HepG2 (cell line): Measurements from ENCODE around the gene FGF1. TPM values are rescaled to one million over a fixed set of nuclear protein-coding genes. Genes with fewer than 3 reads are reported as not detected.

ENCODE experiments used
- ATAC-seq: fragments of 200-7000 bp; cut with Tn5 transposase; 3 replicates; pipeline ENCODE4 v1.9.1; 2020; ENCODE audit warnings: mild to moderate bottlenecking, moderate library complexity
- BruUV-seq: library from RNA; stranded (reverse); fragments of 400-500 nt; replicated peaks from 2 replicates; lab custom pipeline; 2021; lab: Mats Ljungman, UMichigan
- CTCF ChIA-PET: fragments of 300-600 bp; formaldehyde crosslinking; extraction: SDS; loops from one replicate; lab custom pipeline; 2021; ENCODE audit warnings: low total read pairs, inconsistent platforms, low intra/inter-chr PET ratio; lab: Yijun Ruan, JAX
- POLR2A ChIA-PET: fragments of 350-600 bp; sonication (Branson Sonifier 250); formaldehyde crosslinking; loops from one replicate; lab custom pipeline; 2020; ENCODE audit warnings: antibody characterized with exemption, inconsistent platforms; lab: Yijun Ruan, JAX
- DNase-seq: peaks from one replicate; pipeline ENCODE4 v3.0.0-alpha.2; 2015; ENCODE audit warnings: low spot score
- FAIRE-seq: peaks from 3 replicates; lab custom pipeline; 2011; peaks lifted over from hg19 to GRCh38; lab: Jason Lieb, UNC
- H2AFZ ChIP-seq: one replicate; pipeline ENCODE4 v1.6.1; 2011; ENCODE audit warnings: low read length, inconsistent platforms
- H3K27ac ChIP-seq: fragments of 300-600 bp; 3 replicates; pipeline ENCODE4 v1.8.0; 2011; ENCODE audit warnings: mixed run types, mild to moderate bottlenecking, mixed read lengths, low read length, inconsistent platforms; ENCODE audit not compliant: insufficient read depth; ENCODE audit errors: extremely low read length
- H3K27me3 ChIP-seq, 2 experiments: fragments of 200-600 bp in 1 of 2; 2 replicates in 1 of 2; 3 replicates in 1 of 2; pipeline versions ENCODE4 v1.6.0 to v1.8.0; 2011; ENCODE audit warnings: low read length in 2 of 2, mild to moderate bottlenecking in 2 of 2, moderate library complexity in 2 of 2, inconsistent platforms in 1 of 2; ENCODE audit not compliant: insufficient read depth in 2 of 2, control insufficient read depth in 1 of 2
- H3K36me3 ChIP-seq, 2 experiments: fragments of 200-600 bp in 1 of 2; replicated peaks in 1 of 2; 2 replicates in 1 of 2; 3 replicates in 1 of 2; pipeline versions ENCODE4 v1.5.1 to v1.8.0; 2011; ENCODE audit warnings: low read length in 2 of 2, inconsistent platforms in 1 of 2; ENCODE audit not compliant: insufficient read depth in 2 of 2, control insufficient read depth in 1 of 2
- H3K4me1 ChIP-seq: 2 replicates; pipeline ENCODE4 v1.5.1; 2012; ENCODE audit warnings: low read length, inconsistent platforms; ENCODE audit not compliant: insufficient read depth
- H3K4me2 ChIP-seq: 2 replicates; pipeline ENCODE4 v1.6.0; 2011; ENCODE audit warnings: low read depth, low read length, inconsistent platforms
- H3K4me3 ChIP-seq, 3 experiments: fragments of 200-600 bp in 1 of 3; sonication (generic), shearing (Covaris generic) in 1 of 3; replicated peaks in 1 of 3; 2 replicates each; pipeline ENCODE4 v1.5.1; 2011 to 2016; ENCODE audit warnings: low read length in 3 of 3, inconsistent platforms in 2 of 3, low read depth in 2 of 3, mild to moderate bottlenecking in 2 of 3, control low read depth in 1 of 3, mixed read lengths in 1 of 3; ENCODE audit not compliant: insufficient read depth in 1 of 3
- H3K79me2 ChIP-seq: one replicate; pipeline ENCODE4 v1.6.1; 2011; ENCODE audit warnings: low read length, inconsistent platforms; ENCODE audit not compliant: insufficient read depth
- H3K9ac ChIP-seq: 2 replicates; pipeline ENCODE4 v1.6.0; 2011; ENCODE audit warnings: mild to moderate bottlenecking, low read depth, low read length, inconsistent platforms; ENCODE audit not compliant: insufficient read depth
- H3K9me3 ChIP-seq: 2 replicates; pipeline ENCODE4 v1.5.1; 2012; ENCODE audit warnings: mild to moderate bottlenecking, low read length
- H4K20me1 ChIP-seq: 2 replicates; pipeline ENCODE4 v1.6.0; 2011; ENCODE audit warnings: inconsistent platforms, mild to moderate bottlenecking, low read length, moderate library complexity; ENCODE audit not compliant: insufficient read depth
- AHR ChIP-seq: IDR thresholded peaks from 2 replicates; pipeline ENCODE4 v1.6.1; 2018; ENCODE audit warnings: missing genetic modification reagents, missing compliant biosample characterization
- BCL3 ChIP-seq: sonication (generic); formaldehyde crosslinking; IDR thresholded peaks from 2 replicates; pipeline ENCODE4 v1.5.1; 2020; ENCODE audit warnings: mild to moderate bottlenecking, missing genetic modification reagents, moderate library complexity
- CERS6 ChIP-seq: sonication (generic); formaldehyde crosslinking; IDR thresholded peaks from 2 replicates; pipeline ENCODE4 v1.5.0; 2020; ENCODE audit warnings: missing genetic modification reagents
- CREB3 ChIP-seq: sonication (generic); formaldehyde crosslinking; IDR thresholded peaks from 2 replicates; pipeline ENCODE4 v1.5.0; 2020; ENCODE audit warnings: missing genetic modification reagents
- E2F1 ChIP-seq: sonication (generic); formaldehyde crosslinking; IDR thresholded peaks from 2 replicates; pipeline ENCODE4 v1.5.0; 2020; ENCODE audit warnings: missing genetic modification reagents
- MXD3 ChIP-seq: IDR thresholded peaks from 2 replicates; pipeline ENCODE4 v1.6.1; 2016; ENCODE audit warnings: mild to moderate bottlenecking, missing biosample characterization, missing genetic modification reagents
- ZBTB10 ChIP-seq: sonication (generic); formaldehyde crosslinking; IDR thresholded peaks from 2 replicates; pipeline ENCODE4 v1.4.0; 2020; ENCODE audit warnings: missing genetic modification reagents, borderline replicate concordance
- ZC3H13 ChIP-seq: sonication (generic); formaldehyde crosslinking; IDR thresholded peaks from 2 replicates; pipeline ENCODE4 v1.8.1; 2023; ENCODE audit warnings: mild to moderate bottlenecking, missing genetic modification reagents, moderate library complexity
- ZNF205 ChIP-seq: IDR thresholded peaks from 2 replicates; pipeline ENCODE4 v1.6.1; 2018; ENCODE audit warnings: missing biosample characterization, missing genetic modification reagents
- ZSCAN21 ChIP-seq: sonication (generic); formaldehyde crosslinking; IDR thresholded peaks from 2 replicates; pipeline ENCODE4 v1.8.0; 2022; ENCODE audit warnings: mild to moderate bottlenecking, missing genetic modification reagents, moderate library complexity, borderline replicate concordance
- WGBS: methylation state at CpG from one replicate; pipeline ENCODE4 v1.1.6; 2017; ENCODE audit warnings: low lambda C conversion rate; 5-methylcytosine and 5-hydroxymethylcytosine counted together
- in situ Hi-C: cut with HindIII; loops from 2 replicates; pipeline ENCODE4 v1.10.0; 2017; ENCODE audit warnings: low pct_unique_long_range_greater_than_20kb; ENCODE audit not compliant: extremely low pct_ligation_motif_present
- intact Hi-C: fragments of 100-400 bp; cut with micrococcal nuclease; formaldehyde crosslinking; loops from one replicate; pipeline ENCODE4 v1.10.0; 2022; ENCODE audit not compliant: unreplicated experiment
- polyA plus RNA-seq, 8 experiments: library from polyadenylated mRNA; depleted of rRNA in 3 of 8; stranded (reverse) in 7 of 8; unstranded in 1 of 8; fragments of >200 nt; fragmentation: Illumina TruSeq in 4 of 8; extraction: Trizol in 4 of 8; gene quantifications; 2 replicates each; pipeline versions ENCODE4 v1.2.1 to v1.2.3, GENCODE V29; 2011 to 2016; ENCODE audit warnings: low read depth in 4 of 8, missing spikeins in 1 of 8, mixed read lengths in 1 of 8; ENCODE audit not compliant: insufficient read depth in 1 of 8
- total RNA-seq, 5 experiments: library from RNA; depleted of rRNA; stranded (reverse); fragments of >200 nt; fragmentation: Illumina TruSeq; extraction: Trizol; gene quantifications; 2 replicates each; pipeline ENCODE4 v1.2.3, GENCODE V29; 2016; ENCODE audit warnings: low read depth in 1 of 5

The FGF1 gene
- total and polyA plus RNA-seq, 2 of the 13 experiments (the other 11 are each of a cell fraction or from before 2014, with no cell fraction given): not detected

GRCh38 chr5:142619815-142620214 lies 66.1 kb downstream of the FGF1 start:
- 0 out of 2 replicates have a peak, but pooled peaks cover 7% of the 10 kb centered on the region for H3K4me1 ChIP-seq
- POLR2A ChIA-PET: no interaction called here
- in situ Hi-C loops: no loop called here
- H3K79me2 ChIP-seq: no peaks in the 10 kb centered on the region
- H2AFZ ChIP-seq: no peak overlapping the region
- H3K9me3 ChIP-seq: no peaks in the 10 kb centered on the region
- 71% methylated on average over 11 of the region's 11 CpGs for WGBS
- H4K20me1 ChIP-seq: no peaks in the 10 kb centered on the region
- no peak for ATAC-seq
- BruUV-seq: no TSS peak
- H3K4me2 ChIP-seq: no peak overlapping the region
- no peak for DNase-seq
- H3K4me3 ChIP-seq: no peak overlapping the region
- no peak overlapping the region for H3K9ac ChIP-seq
- H3K36me3 ChIP-seq: no peaks in the 10 kb centered on the region
- intact Hi-C loops: no loop called here
- CTCF ChIA-PET: no interaction called here
- H3K27ac ChIP-seq: no peak overlapping the region
- no peaks in the 10 kb centered on the region for H3K27me3 ChIP-seq
- FAIRE-seq: no peak
- TF ChIP-seq ZBTB10 (CRISPR knock-in tag): no peak
- no peak for TF ChIP-seq ZSCAN21
- TF ChIP-seq E2F1 (CRISPR knock-in tag): no peak
- no peak for TF ChIP-seq MXD3 (CRISPR knock-in tag)
- no peak for TF ChIP-seq ZC3H13 (CRISPR knock-in tag)
- no peak for TF ChIP-seq BCL3 (CRISPR knock-in tag)
- no peak for TF ChIP-seq CREB3 (CRISPR knock-in tag)
- TF ChIP-seq ZNF205 (CRISPR knock-in tag): no peak
- no peak for TF ChIP-seq CERS6
- no peak for TF ChIP-seq AHR (CRISPR knock-in tag)
